Ramos (cell line): ENCODE results near the gene ADARB2.
"Not testable (repeated sequence)": the region's sequence is repeated elsewhere in the genome, so short reads cannot be mapped to it uniquely, and the experiment has no call there.

Experiments
- in situ Hi-C: fragments of 300-500 bp; cut with MboI; formaldehyde crosslinking; loops from one replicate; pipeline ENCODE4 v1.14.3; 2022; ENCODE audit warnings: low sequenced_read_pairs; ENCODE audit not compliant: unreplicated experiment

Gene ADARB2

GRCh38 chr10:1179346-1180070 lies 557.8 kb downstream of the ADARB2 start:
- in situ Hi-C loops = no loop called here

- in situ Hi-C loops = no loop called here
Measured at GRCh38 chr10:1178506-1178905, 558.8 kb downstream of the ADARB2 start.

- in situ Hi-C loops = no loop called here
Measured at GRCh38 chr10:1177936-1178335, 559.4 kb downstream of the ADARB2 start.

- in situ Hi-C loops = no loop called here
Measured at GRCh38 chr10:1175956-1176565, 561.3 kb downstream of the ADARB2 start.

- in situ Hi-C loops = no loop called here
Measured at GRCh38 chr10:1174022-1174421, 563.3 kb downstream of the ADARB2 start.

- in situ Hi-C loops = no loop called here
Measured at GRCh38 chr10:1173091-1173490, 564.2 kb downstream of the ADARB2 start.

GRCh38 chr10:1172256-1172984 lies 564.9 kb downstream of the ADARB2 start:
- in situ Hi-C loops = no loop called here

GRCh38 chr10:1171586-1171985 lies 565.7 kb downstream of the ADARB2 start:
- in situ Hi-C loops = no loop called here

GRCh38 chr10:1171182-1171581 lies 566.1 kb downstream of the ADARB2 start:
- in situ Hi-C loops = no loop called here

GRCh38 chr10:1170867-1171180 lies 566.5 kb downstream of the ADARB2 start:
- in situ Hi-C loops = no loop called here

GRCh38 chr10:1169981-1170866 lies 567.1 kb downstream of the ADARB2 start:
- in situ Hi-C loops = no loop called here

- in situ Hi-C loops = no loop called here
Measured at GRCh38 chr10:1169186-1169885, 568.0 kb downstream of the ADARB2 start.

- in situ Hi-C loops = no loop called here
Measured at GRCh38 chr10:1168763-1169162, 568.6 kb downstream of the ADARB2 start.

GRCh38 chr10:1166828-1167275 lies 570.5 kb downstream of the ADARB2 start:
- in situ Hi-C loops = no loop called here

GRCh38 chr10:1166101-1166827 lies 571.1 kb downstream of the ADARB2 start:
- in situ Hi-C loops = no loop called here

GRCh38 chr10:1163831-1164230 lies 573.5 kb downstream of the ADARB2 start:
- in situ Hi-C loops = no loop called here

GRCh38 chr10:1163204-1163660 lies 574.1 kb downstream of the ADARB2 start:
- in situ Hi-C loops = no loop called here

GRCh38 chr10:1162481-1163203 lies 574.7 kb downstream of the ADARB2 start:
- in situ Hi-C loops = no loop called here

GRCh38 chr10:1161315-1161673 lies 576.0 kb downstream of the ADARB2 start:
- in situ Hi-C loops = not testable (repeated sequence)
